Uterus (tissue), 2 donors: ENCODE results near the gene SIDT1.

ENCODE experiments used
- CTCF ChIP-seq, 4 experiments: fragments of 200-600 bp in 2 of 4; fragments of 450-650 bp in 2 of 4; sonication (generic) in 2 of 4; IDR thresholded peaks; one replicate each; pipeline ENCODE4 v1.5.1; 2016 to 2019; ENCODE audit warnings: antibody characterized with exemption in 4 of 4, mild to moderate bottlenecking in 2 of 4, moderate library complexity in 1 of 4
- POLR2A ChIP-seq, 2 donors: fragments of 450-650 bp; IDR thresholded peaks; one replicate each; pipeline ENCODE4 v1.6.1; 2016; ENCODE audit warnings: antibody characterized with exemption in 2 of 2, mild to moderate bottlenecking in 1 of 2, moderate library complexity in 1 of 2

DNA sequence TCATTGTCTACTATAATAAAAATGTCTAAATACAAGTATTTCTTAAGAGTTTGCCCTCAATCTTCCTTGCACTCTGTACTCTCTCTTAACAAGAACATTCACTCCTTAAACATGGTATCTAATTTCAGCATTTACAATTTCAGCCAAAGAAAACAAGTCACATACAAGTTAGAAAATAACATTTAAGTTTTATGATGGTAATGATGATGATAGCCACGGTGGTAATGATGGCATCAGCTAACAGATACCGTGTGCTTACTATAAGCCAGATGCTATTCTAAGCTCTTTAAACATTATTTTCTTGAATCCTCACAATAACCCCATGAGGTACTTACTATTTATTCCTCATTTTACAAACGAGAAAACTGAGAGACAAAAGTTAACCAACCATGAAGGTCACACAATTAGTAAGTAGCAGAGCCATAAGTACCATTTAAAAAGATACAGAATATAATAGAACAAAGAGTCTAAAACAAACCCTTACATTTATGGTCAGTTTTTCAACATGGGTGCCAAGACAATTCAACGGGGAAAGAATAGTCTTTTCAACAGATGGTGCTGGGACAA, 24.8 kb upstream of the SIDT1 start:
- TF ChIP-seq CTCF (IDR thresholded peaks at IDR 0.05), result no peak
- no peak for TF ChIP-seq POLR2A (IDR thresholded peaks at IDR 0.05)
